ENCODE results near the gene FOXK1.
"Not testable (repeated sequence)": the region's sequence is repeated elsewhere in the genome, so short reads cannot be mapped to it uniquely, and the experiment has no call there.

FOXK1 gene

GRCh38 chr7:4670791-4671190 is 11.3 kb upstream of the FOXK1 start:
- no peak for TF ChIP-seq CTCF (IDR thresholded peaks at IDR 0.05; ENCODE audit: low read depth, low read length)
- Histone ChIP-seq H3K27me3 (ENCODE audit: insufficient read depth, low read depth, severe bottlenecking) (no peaks in the 10 kb centered on the region), H3K9me3 (ENCODE audit: severe bottlenecking) (peaks cover 7% of the 10 kb centered on the region), H3K27ac (no peak overlapping the region), H3K36me3 (no peaks in the 10 kb centered on the region), H3K4me3 (ENCODE audit: low read depth, low read length) (no peak overlapping the region)
- no peak for DNase-seq

- H3K9me3 ChIP-seq (ENCODE audit: severe bottlenecking): peaks cover 7% of the 10 kb centered on the region
- H3K4me3 ChIP-seq (ENCODE audit: low read depth, low read length): no peak overlapping the region
- TF ChIP-seq CTCF (IDR thresholded peaks at IDR 0.05; ENCODE audit: low read depth, low read length): no peak
- no peak for DNase-seq
- H3K36me3 ChIP-seq: no peaks in the 10 kb centered on the region
- H3K27ac ChIP-seq: no peak overlapping the region
- H3K27me3 ChIP-seq (ENCODE audit: insufficient read depth, low read depth, severe bottlenecking): no peaks in the 10 kb centered on the region
Measured at GRCh38 chr7:4675771-4676367, 6.2 kb upstream of the FOXK1 start.

GRCh38 chr7:4677518-4677917 is 4.6 kb upstream of the FOXK1 start:
- not testable (repeated sequence) for DNase-seq; H3K4me3 ChIP-seq (ENCODE audit: low read depth, low read length); H3K9me3 ChIP-seq (ENCODE audit: severe bottlenecking); H3K36me3 ChIP-seq; H3K27ac ChIP-seq; H3K27me3 ChIP-seq (ENCODE audit: insufficient read depth, low read depth, severe bottlenecking)

- Histone ChIP-seq H3K27me3 (ENCODE audit: insufficient read depth, low read depth, severe bottlenecking) (no peaks in the 10 kb centered on the region), H3K36me3 (peaks cover 10% of the 10 kb centered on the region), H3K27ac (peak overlapping the region; percentile 73), H3K9me3 (ENCODE audit: severe bottlenecking) (peaks cover 2% of the 10 kb centered on the region), H3K4me3 (ENCODE audit: low read depth, low read length) (peak overlapping the region; percentile 39)
- no peak for DNase-seq
- TF ChIP-seq CTCF (IDR thresholded peaks at IDR 0.05; ENCODE audit: low read depth, low read length): no peak
Measured at GRCh38 chr7:4681218-4681851, 760 bp upstream of the FOXK1 start.

- peak overlapping the region; percentile 71 for H3K27ac ChIP-seq
- 0 out of 2 replicates have a peak, but pooled peaks have one; percentile 23 for TF ChIP-seq CTCF (IDR thresholded peaks at IDR 0.05; ENCODE audit: low read depth, low read length)
- peak overlapping the region; percentile 89 for H3K4me3 ChIP-seq (ENCODE audit: low read depth, low read length)
- H3K36me3 ChIP-seq: peaks cover 10% of the 10 kb centered on the region
- no peaks in the 10 kb centered on the region for H3K27me3 ChIP-seq (ENCODE audit: insufficient read depth, low read depth, severe bottlenecking)
- DNase-seq: peak; percentile 48
- H3K9me3 ChIP-seq (ENCODE audit: severe bottlenecking): peaks cover 2% of the 10 kb centered on the region
Measured at GRCh38 chr7:4682621-4683042, 537 bp downstream of the FOXK1 start.

- Histone ChIP-seq H3K27me3 (ENCODE audit: insufficient read depth, low read depth, severe bottlenecking) (no peaks in the 10 kb centered on the region), H3K36me3 (peaks cover 10% of the 10 kb centered on the region), H3K27ac (peak overlapping the region; percentile 41), H3K9me3 (ENCODE audit: severe bottlenecking) (peaks cover 2% of the 10 kb centered on the region), H3K4me3 (ENCODE audit: low read depth, low read length) (peak overlapping the region; percentile 89)
- no peak for TF ChIP-seq CTCF (IDR thresholded peaks at IDR 0.05; ENCODE audit: low read depth, low read length)
- no peak for DNase-seq
Measured at GRCh38 chr7:4683043-4683883, 1.2 kb downstream of the FOXK1 start.
